K562 (cell line): ENCODE results near the gene CCNT2. TPM values are rescaled to one million over a fixed set of nuclear protein-coding genes. Genes with fewer than 3 reads are reported as not detected.

Source experiments
- ATAC-seq: fragments of 200-7000 bp; cut with Tn5 transposase; 3 replicates; pipeline ENCODE4 v1.9.1; 2020; ENCODE audit warnings: moderate library complexity
- BruUV-seq: library from RNA; stranded (reverse); fragments of 400-500 nt; replicated peaks from 2 replicates; lab custom pipeline; 2021; lab: Mats Ljungman, UMichigan
- CTCF ChIA-PET: fragments of 300-600 bp; formaldehyde crosslinking; extraction: SDS; loops from one replicate; lab custom pipeline; 2021; ENCODE audit warnings: low intra/inter-chr PET ratio; lab: Yijun Ruan, JAX
- POLR2A ChIA-PET: fragments of 300-600, 350-650 bp; sonication (Branson Sonifier 250); formaldehyde crosslinking; extraction: SDS; loops from one replicate; lab custom pipeline; 2021; ENCODE audit warnings: antibody characterized with exemption, inconsistent platforms; lab: Yijun Ruan, JAX
- DNase-seq, 4 experiments: peaks; one replicate each; pipeline versions ENCODE4 v3.0.0 to v3.0.0-alpha.2; 2011 to 2018; ENCODE audit warnings: low spot score in 3 of 4, mixed read lengths in 3 of 4; ENCODE audit errors: extremely low read depth in 1 of 4
- FAIRE-seq: peaks from 2 replicates; lab custom pipeline; 2011; peaks lifted over from hg19 to GRCh38; lab: Jason Lieb, UNC
- H2AFZ ChIP-seq: 2 replicates; pipeline ENCODE4 v1.6.0; 2011; ENCODE audit warnings: low read depth, low read length, control low read depth, inconsistent platforms
- H3K27ac ChIP-seq: fragments of 200-600 bp; 3 replicates; pipeline ENCODE4 v1.8.0; 2011; ENCODE audit warnings: low read depth, mild to moderate bottlenecking, control low read depth, inconsistent platforms, low read length, moderate library complexity, mixed read lengths; ENCODE audit errors: extremely low read depth
- H3K27me3 ChIP-seq, 2 experiments: fragments of 300-600 bp in 1 of 2; 2 replicates in 1 of 2; 3 replicates in 1 of 2; pipeline versions ENCODE4 v1.6.0 to v1.8.0; 2011; ENCODE audit warnings: inconsistent platforms in 2 of 2, low read length in 2 of 2, mild to moderate bottlenecking in 1 of 2, mixed read lengths in 1 of 2, moderate library complexity in 1 of 2; ENCODE audit not compliant: control insufficient read depth in 2 of 2, insufficient read depth in 2 of 2
- H3K36me3 ChIP-seq: fragments of 300-600 bp; 3 replicates; pipeline ENCODE4 v1.8.0; 2011; ENCODE audit warnings: mild to moderate bottlenecking, low read length, inconsistent platforms; ENCODE audit not compliant: control insufficient read depth, insufficient read depth
- H3K4me1 ChIP-seq, 2 experiments: fragments of 200-600 bp in 1 of 2; replicated peaks in 1 of 2; 2 replicates in 1 of 2; 3 replicates in 1 of 2; pipeline versions ENCODE4 v1.5.1 to v1.8.0; 2011; ENCODE audit warnings: inconsistent platforms in 2 of 2, low read length in 2 of 2, mild to moderate bottlenecking in 1 of 2, mixed read lengths in 1 of 2, moderate library complexity in 1 of 2; ENCODE audit not compliant: control insufficient read depth in 2 of 2, insufficient read depth in 2 of 2
- H3K4me2 ChIP-seq: 2 replicates; pipeline ENCODE4 v1.6.1; 2011; ENCODE audit warnings: low read length, control low read depth, inconsistent platforms, mixed read lengths; ENCODE audit not compliant: insufficient read depth
- H3K4me3 ChIP-seq: fragments of 200-600 bp; sonication (generic), shearing (Covaris generic); 2 replicates; pipeline ENCODE4 v1.5.1; 2016; ENCODE audit warnings: control low read depth, inconsistent platforms
- H3K79me2 ChIP-seq: fragments of 200-600 bp; 3 replicates; pipeline ENCODE4 v1.8.0; 2011; ENCODE audit warnings: low read length, inconsistent platforms; ENCODE audit not compliant: control insufficient read depth, insufficient read depth
- H3K9ac ChIP-seq, 2 experiments: 2 replicates each; pipeline versions ENCODE4 v1.6.0 to v1.6.1; 2011; ENCODE audit warnings: low read depth in 2 of 2, low read length in 2 of 2, control low read depth in 1 of 2, inconsistent platforms in 1 of 2, mild to moderate bottlenecking in 1 of 2, mixed read lengths in 1 of 2; ENCODE audit not compliant: insufficient read depth in 1 of 2
- H3K9me1 ChIP-seq: one replicate; pipeline ENCODE4 v1.6.0; 2011; ENCODE audit warnings: inconsistent platforms, mild to moderate bottlenecking, low read length, moderate library complexity; ENCODE audit not compliant: control insufficient read depth, insufficient read depth
- H3K9me3 ChIP-seq: replicated peaks from 2 replicates; pipeline ENCODE4 v1.5.1; 2011; ENCODE audit warnings: low read depth, low read length, inconsistent platforms; ENCODE audit not compliant: control insufficient read depth, insufficient read depth
- H4K20me1 ChIP-seq: replicated peaks from 2 replicates; pipeline ENCODE4 v1.6.1; 2011; ENCODE audit warnings: low read length, inconsistent platforms, mixed read lengths; ENCODE audit not compliant: control insufficient read depth, insufficient read depth
- ATF1 ChIP-seq, 2 experiments: fragments of 450-650 bp in 1 of 2; IDR thresholded peaks; 2 replicates each; pipeline ENCODE4 v1.6.1; 2016; ENCODE audit warnings: missing compliant biosample characterization in 1 of 2, missing genetic modification characterization in 1 of 2
- ATF2 ChIP-seq: sonication (generic); formaldehyde crosslinking; IDR thresholded peaks from 2 replicates; pipeline ENCODE4 v1.8.1; 2022; ENCODE audit warnings: missing genetic modification reagents
- CEBPZ ChIP-seq: fragments of 150-350 bp; IDR thresholded peaks from 2 replicates; pipeline ENCODE4 v1.6.1; 2014; ENCODE audit warnings: low read depth, mild to moderate bottlenecking, low read length, borderline replicate concordance
- DPF2 ChIP-seq: fragments of 450-650 bp; IDR thresholded peaks from 2 replicates; pipeline ENCODE4 v1.6.1; 2016
- FOXJ2 ChIP-seq: fragments of 200-800 bp; sonication (Bioruptor generic); IDR thresholded peaks from 2 replicates; pipeline ENCODE4 v1.6.1; 2016; ENCODE audit warnings: missing genetic modification characterization, missing compliant biosample characterization
- KLF6 ChIP-seq: fragments of 250-450 bp; sonication (Bioruptor Pico); IDR thresholded peaks from 2 replicates; pipeline ENCODE4 v1.4.0; 2020; ENCODE audit warnings: mild to moderate bottlenecking, moderate library complexity, borderline replicate concordance
- NR2C2 ChIP-seq, 2 experiments: fragments of 200-800 bp in 1 of 2; sonication (Bioruptor generic) in 1 of 2; sonication (generic) in 1 of 2; formaldehyde crosslinking in 1 of 2; IDR thresholded peaks; 2 replicates each; pipeline versions ENCODE4 v1.6.1 to v1.8.0; 2016 to 2022; ENCODE audit warnings: mild to moderate bottlenecking in 1 of 2, missing compliant biosample characterization in 1 of 2, missing genetic modification characterization in 1 of 2, missing genetic modification reagents in 1 of 2
- PRMT5 ChIP-seq: sonication (generic); formaldehyde crosslinking; IDR thresholded peaks from 2 replicates; pipeline ENCODE4 v1.5.0; 2020; ENCODE audit warnings: missing genetic modification reagents
- RBM25 ChIP-seq: fragments of 200-400 bp; formaldehyde crosslinking; IDR thresholded peaks from 2 replicates; pipeline ENCODE4 v1.6.1; 2018; ENCODE audit warnings: low read length, low read depth, moderate library complexity; ENCODE audit not compliant: severe bottlenecking
- RHOXF2B ChIP-seq: fragments of 250-450 bp; sonication (Bioruptor Pico); conservative IDR thresholded peaks from 2 replicates; pipeline ENCODE4 v1.5.1; 2021
- STAT5A ChIP-seq: IDR thresholded peaks from 2 replicates; pipeline ENCODE4 v1.6.1; 2012; ENCODE audit warnings: low read length, inconsistent platforms, borderline replicate concordance
- TEAD4 ChIP-seq, 2 experiments: sonication (generic) in 1 of 2; formaldehyde crosslinking in 1 of 2; IDR thresholded peaks; 2 replicates each; pipeline versions ENCODE4 v1.6.1 to v1.8.0; 2012 to 2022; ENCODE audit warnings: borderline replicate concordance in 1 of 2, inconsistent platforms in 1 of 2, low read length in 1 of 2, mild to moderate bottlenecking in 1 of 2, missing genetic modification reagents in 1 of 2
- ZNF24 ChIP-seq: fragments of 450-650 bp; IDR thresholded peaks from 2 replicates; pipeline ENCODE4 v1.6.1; 2016
- ZNF311 ChIP-seq: fragments of 250-450 bp; sonication (Bioruptor Pico); IDR thresholded peaks from 2 replicates; pipeline ENCODE4 v1.4.0; 2020; ENCODE audit warnings: mild to moderate bottlenecking, moderate library complexity
- ZNF512 ChIP-seq: IDR thresholded peaks from 2 replicates; pipeline ENCODE4 v1.6.1; 2016; ENCODE audit warnings: missing genetic modification characterization, missing compliant biosample characterization
- ZNF695 ChIP-seq: fragments of 450-650 bp; formaldehyde crosslinking; IDR thresholded peaks from 2 replicates; pipeline ENCODE4 v1.4.0; 2020; ENCODE audit warnings: mild to moderate bottlenecking, moderate library complexity
- WGBS: fragments of 100-300 bp; shearing (Covaris generic); methylation state at CpG from one replicate; pipeline ENCODE4 v1.1.6; 2016; ENCODE audit warnings: low coverage, mixed read lengths; ENCODE audit not compliant: insufficient coverage; ENCODE audit errors: missing lambda C conversion rate; 5-methylcytosine and 5-hydroxymethylcytosine counted together
- in situ Hi-C: fragments of 300-500 bp; cut with MboI; formaldehyde crosslinking; loops from 4 replicates; pipeline ENCODE4 v1.15.0; 2018; ENCODE audit warnings: inconsistent platforms, mixed read lengths
- intact Hi-C: fragments of 100-400 bp; cut with micrococcal nuclease; formaldehyde crosslinking; loops from 2 replicates; pipeline ENCODE4 v1.14.2; 2022
- polyA plus RNA-seq, 8 experiments: library from polyadenylated mRNA; depleted of rRNA in 4 of 8; stranded (reverse) in 5 of 8; unstranded in 3 of 8; fragments of >200 nt; fragmentation: Nextera tagmentation in 2 of 8; fragmentation: Illumina TruSeq in 1 of 8; extraction: Ambion mirVana in 2 of 8; extraction: Trizol in 1 of 8; gene quantifications; 2 replicates each; pipeline versions ENCODE4 v1.2.1 to v1.2.3, GENCODE V29; 2011 to 2014; ENCODE audit warnings: inconsistent platforms in 1 of 8, missing spikeins in 1 of 8
- total RNA-seq, 7 experiments: library from RNA; depleted of rRNA in 6 of 7; stranded (reverse); fragments of >200 nt in 6 of 7; fragmentation: Illumina TruSeq in 2 of 7; extraction: Trizol in 2 of 7; gene quantifications; 2 replicates each; pipeline versions ENCODE4 v1.2.1 to v1.2.3, GENCODE V29; 2011 to 2021; ENCODE audit warnings: low replicate concordance in 1 of 7

The CCNT2 gene
- total and polyA plus RNA-seq, 9 of the 15 experiments (the other 6 are each of a cell fraction or from before 2014, with no cell fraction given): 12.6 to 30.0 (median 22.7) TPM

DNA sequence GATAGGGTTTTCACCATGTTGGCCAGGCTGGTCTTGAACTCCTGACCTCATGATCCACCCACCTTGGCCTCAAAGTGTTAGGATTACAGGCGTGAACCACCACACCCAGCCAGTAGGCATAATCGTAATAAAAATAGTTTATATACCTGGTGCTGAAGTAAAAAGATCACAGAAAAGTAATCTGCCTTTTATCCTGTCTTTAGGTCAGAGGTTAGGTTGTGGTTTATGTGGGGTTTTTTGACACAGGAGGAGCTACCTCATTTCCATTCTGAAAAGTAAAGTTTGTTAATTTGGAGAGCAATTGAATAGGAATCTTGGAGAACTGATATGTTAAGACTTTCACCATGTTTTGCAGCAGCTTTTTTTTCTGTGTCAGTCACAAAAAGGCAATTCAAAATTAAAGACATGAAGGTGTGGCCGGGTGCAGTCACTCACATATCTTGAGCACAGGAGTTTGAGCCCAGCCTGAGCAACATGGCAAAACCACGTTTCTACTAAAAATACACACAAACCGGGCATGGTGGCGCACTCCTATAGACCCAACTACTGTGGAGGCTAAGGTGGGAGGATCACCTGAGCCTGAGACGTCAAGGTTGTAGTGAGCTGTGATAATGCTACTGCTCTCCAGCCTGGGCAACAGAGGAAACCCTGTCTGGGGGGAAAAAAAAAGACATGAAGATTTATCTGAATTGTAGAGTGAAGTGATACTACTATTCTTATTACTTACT, 31.5 kb downstream of the CCNT2 start:
- H3K4me3 ChIP-seq: no peak overlapping the region
- TF ChIP-seq NR2C2 (CRISPR knock-in tag; IDR thresholded peaks at IDR 0.05) (no peak), NR2C2 (tag; IDR thresholded peaks at IDR 0.05) (no peak), KLF6 (CRISPR knock-in tag) (no peak), STAT5A (no peak), FOXJ2 (tag) (no peak), TEAD4 (IDR thresholded peaks at IDR 0.05; ENCODE audit: low read length) (no peak), TEAD4 (CRISPR knock-in tag; IDR thresholded peaks at IDR 0.05; ENCODE audit: borderline replicate concordance) (no peak), ZNF24 (no peak), DPF2 (no peak), ATF2 (CRISPR knock-in tag) (no peak), RBM25 (no peak), ZNF512 (tag) (no peak), ZNF311 (no peak), PRMT5 (no peak), CEBPZ (no peak), ZNF695 (CRISPR knock-in tag) (no peak), ATF1 (CRISPR knock-in tag; IDR thresholded peaks at IDR 0.05) (no peak), ATF1 (tag; IDR thresholded peaks at IDR 0.05) (no peak), RHOXF2B (CRISPR knock-in tag) (no peak)
- H3K4me2 ChIP-seq: no peak overlapping the region
- 85% methylated on average over 6 of the region's 7 CpGs for WGBS
- no peaks in the 10 kb centered on the region for H3K27me3 ChIP-seq
- H3K9me3 ChIP-seq: no peaks in the 10 kb centered on the region
- H3K36me3 ChIP-seq: peaks cover 90% of the 10 kb centered on the region
- no peak for ATAC-seq
- peaks cover 13% of the 10 kb centered on the region; the same call in 1 of the 3 replicates for H3K79me2 ChIP-seq
- no peaks in the 10 kb centered on the region for H4K20me1 ChIP-seq
- no peak overlapping the region for H2AFZ ChIP-seq
- no peaks in the 10 kb centered on the region for H3K4me1 ChIP-seq
- intact Hi-C loops: no loop called here
- no peak for FAIRE-seq
- ChIA-PET CTCF (no interaction called here), POLR2A (interaction anchor here (0.5 to 0.7 kb wide), 2 partner anchors 8 to 853 kb away, joined by 3 read pairs; no protein-coding TSS in a partner anchor)
- no peak overlapping the region for H3K9ac ChIP-seq
- no TSS peak for BruUV-seq
- no peak for DNase-seq
- in situ Hi-C loops: no loop called here
- H3K27ac ChIP-seq: no peak overlapping the region
- no peaks in the 10 kb centered on the region for H3K9me1 ChIP-seq
